Esophagus muscularis mucosa (tissue), 4 donors: ENCODE measurements around the gene ARID4B. TPM values are rescaled to one million over a fixed set of nuclear protein-coding genes. Genes with fewer than 3 reads are reported as not detected.

Experiments used
- DNase-seq: peaks from one replicate; pipeline ENCODE4 v3.0.0-alpha.2; 2017; ENCODE audit errors: extremely low spot score
- H3K27ac ChIP-seq, 4 donors: fragments of 200-600 bp; sonication (generic); replicated peaks in 1 of 4; 1 replicate in 3 of 4; 2 replicates in 1 of 4; pipeline ENCODE4 v1.5.1; 2016 to 2019; ENCODE audit warnings: mild to moderate bottlenecking in 1 of 4
- H3K27me3 ChIP-seq, 4 donors: fragments of 200-600 bp; sonication (generic); one replicate each; pipeline versions ENCODE4 v1.5.1 to v1.6.0; 2016 to 2019
- H3K36me3 ChIP-seq, 4 donors: fragments of 200-600 bp; sonication (generic); one replicate each; pipeline ENCODE4 v1.5.1; 2016 to 2019
- H3K4me1 ChIP-seq, 4 donors: fragments of 200-600 bp; sonication (generic); one replicate each; pipeline ENCODE4 v1.5.1; 2016 to 2019
- H3K4me3 ChIP-seq, 4 donors: fragments of 200-600 bp; sonication (generic); 1 replicate in 2 of 4; 2 replicates in 2 of 4; pipeline ENCODE4 v1.5.1; 2016 to 2019; ENCODE audit warnings: mild to moderate bottlenecking in 4 of 4, moderate library complexity in 1 of 4
- H3K9me3 ChIP-seq, 4 donors: fragments of 200-600 bp; sonication (generic); 1 replicate in 3 of 4; 2 replicates in 1 of 4; pipeline ENCODE4 v1.5.1; 2016 to 2019
- CTCF ChIP-seq, 3 experiments: fragments of 200-600 bp in 2 of 3; fragments of 450-650 bp in 1 of 3; sonication (generic) in 2 of 3; IDR thresholded peaks; one replicate each; pipeline ENCODE4 v1.5.1; 2017 to 2019; ENCODE audit warnings: antibody characterized with exemption in 3 of 3, mild to moderate bottlenecking in 2 of 3, moderate library complexity in 1 of 3
- EP300 ChIP-seq: sonication (generic); formaldehyde crosslinking; IDR thresholded peaks from one replicate; pipeline ENCODE4 v1.6.1; 2017; ENCODE audit warnings: antibody characterized with exemption
- POLR2A ChIP-seq: fragments of 450-650 bp; IDR thresholded peaks from one replicate; pipeline ENCODE4 v1.6.1; 2017; ENCODE audit warnings: antibody characterized with exemption, moderate library complexity, mild to moderate bottlenecking, low read depth
- POLR2AphosphoS5 ChIP-seq, 2 donors: sonication (generic); formaldehyde crosslinking; IDR thresholded peaks; one replicate each; pipeline ENCODE4 v1.6.1; 2017; ENCODE audit warnings: antibody characterized with exemption in 2 of 2
- WGBS: methylation state at CpG from one replicate; pipeline ENCODE4 v1.1.5; 2018; 5-methylcytosine and 5-hydroxymethylcytosine counted together
- intact Hi-C: fragments of 100-400 bp; cut with DNase I; formaldehyde crosslinking; loops from one replicate; pipeline ENCODE4 v1.15.1; 2023
- total RNA-seq, 4 donors: library from RNA; depleted of rRNA; stranded (reverse); fragments of >200 nt; gene quantifications; one replicate each; pipeline versions ENCODE4 v1.1.0 to v1.2.1, GENCODE V29; 2016

Gene ARID4B
- total RNA-seq, 4 donors from 2014 or later = 23.0 to 38.2 (median 29.2) TPM

DNA sequence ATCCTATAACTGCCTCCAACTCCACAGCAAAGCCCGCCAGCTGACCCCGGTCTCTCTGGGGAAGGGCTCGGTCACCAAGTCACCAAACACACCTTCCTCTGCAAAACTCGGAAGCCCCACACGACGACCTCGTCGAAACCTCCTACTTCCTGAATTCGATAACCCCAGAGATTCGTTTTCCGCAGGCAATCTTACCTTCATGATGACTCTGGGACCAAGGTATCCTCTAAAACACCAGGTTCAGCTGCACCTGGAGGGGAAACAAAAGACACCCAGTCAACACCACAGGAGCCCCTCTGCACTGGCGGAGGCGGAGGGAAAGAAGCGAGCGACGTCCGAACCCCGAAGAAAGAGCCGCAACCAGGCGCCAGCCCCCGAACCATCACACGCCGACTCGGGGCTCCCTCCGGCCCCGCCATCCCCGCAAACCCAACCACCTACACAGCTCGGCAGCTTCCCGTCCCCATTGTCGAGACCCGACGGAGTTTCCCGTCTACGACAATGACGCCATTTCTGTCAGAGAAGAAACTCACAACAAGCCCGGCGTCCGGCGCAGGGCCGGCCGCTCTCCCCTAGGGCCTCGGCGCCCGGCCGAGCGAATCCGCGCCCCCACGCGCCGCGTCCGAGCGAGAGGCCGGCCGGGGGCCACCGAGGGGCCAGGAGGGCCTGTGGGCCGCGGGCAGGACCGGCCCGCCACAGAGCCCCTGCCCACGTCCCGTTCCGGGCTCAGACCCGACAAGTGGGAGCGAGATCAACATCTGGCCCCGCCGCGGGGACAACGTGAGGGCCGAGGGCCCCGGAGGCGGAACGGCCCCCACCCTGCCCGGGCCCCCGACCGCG is 1.0 kb downstream of the ARID4B start:
- peak overlapping the region; percentile 90 to 99 (median 98) for H3K27ac ChIP-seq
- no peak for TF ChIP-seq EP300
- TF ChIP-seq POLR2A = no peak
- TF ChIP-seq POLR2AphosphoS5 (IDR thresholded peaks at IDR 0.05) = no peak
- no peak for TF ChIP-seq CTCF (IDR thresholded peaks at IDR 0.05)
- intact Hi-C loops = loop anchor here (5.0 to 10.0 kb wide), 4 partner anchors 75 to 202 kb away; partner anchors contain the start of genes B3GALNT2 and TOMM20
- no peaks in the 10 kb centered on the region for H3K36me3 ChIP-seq
- no peak for DNase-seq
- peak overlapping the region; percentile 73 to 100 (median 86) for H3K4me3 ChIP-seq
- H3K4me1 ChIP-seq = peaks cover 53 to 77% (median 75%) of the 10 kb centered on the region in 4 donors
- H3K27me3 ChIP-seq = no peaks in the 10 kb centered on the region
- no peaks in the 10 kb centered on the region for H3K9me3 ChIP-seq
- WGBS = under 1% methylated on average over 42 of the region's 78 CpGs

GRCh38 chr1:235325854-235326253 is 2.1 kb downstream of the ARID4B start:
- intact Hi-C loops = loop anchor here (5.0 to 10.0 kb wide), 4 partner anchors 74 to 201 kb away; partner anchors contain the start of genes B3GALNT2 and TOMM20
- peak overlapping the region in 3 of 4 donors; percentile 90 to 99 (median 98) for H3K27ac ChIP-seq
- WGBS = 29% methylated on average over 2 of the region's 2 CpGs
- no peak for TF ChIP-seq CTCF (IDR thresholded peaks at IDR 0.05)
- no peak for TF ChIP-seq POLR2A
- TF ChIP-seq EP300 = no peak
- no peak for TF ChIP-seq POLR2AphosphoS5 (IDR thresholded peaks at IDR 0.05)
- H3K36me3 ChIP-seq = no peaks in the 10 kb centered on the region
- peak overlapping the region; percentile 73 to 100 (median 86) for H3K4me3 ChIP-seq
- no peaks in the 10 kb centered on the region for H3K27me3 ChIP-seq
- DNase-seq = no peak
- H3K9me3 ChIP-seq = no peaks in the 10 kb centered on the region
- peaks cover 50 to 75% (median 74%) of the 10 kb centered on the region in 4 donors for H3K4me1 ChIP-seq

DNA sequence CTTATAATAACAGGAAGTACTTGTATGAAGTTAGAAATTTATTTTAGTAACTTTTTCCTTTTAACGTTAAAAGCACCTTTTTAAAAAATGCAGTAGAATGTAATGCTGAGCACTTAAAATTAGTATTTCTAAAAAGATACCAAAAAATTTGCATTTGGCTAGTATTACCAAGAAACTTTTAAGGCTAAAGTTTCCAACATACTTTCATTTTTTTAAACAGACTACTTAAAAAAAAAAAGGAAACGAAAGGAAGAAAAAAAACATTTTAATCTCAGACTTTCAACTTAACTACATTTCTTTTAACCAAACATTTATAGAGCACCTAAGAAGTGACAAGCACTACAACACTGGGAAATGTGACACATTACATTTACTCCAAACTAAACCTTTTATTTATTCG is 2.8 kb downstream of the ARID4B start:
- peak overlapping the region in 3 of 4 donors; percentile 13 to 100 (median 92) for H3K4me3 ChIP-seq
- H3K27me3 ChIP-seq = no peaks in the 10 kb centered on the region
- WGBS = 10% methylated on average over 3 of the region's 3 CpGs
- H3K27ac ChIP-seq = peak overlapping the region in 1 of 4 donors; percentile 98
- no peak for TF ChIP-seq POLR2A
- DNase-seq = no peak
- H3K9me3 ChIP-seq = no peaks in the 10 kb centered on the region
- intact Hi-C loops = loop anchor here (5.0 to 10.0 kb wide), 4 partner anchors 73 to 200 kb away; partner anchors contain the start of genes B3GALNT2 and TOMM20
- peaks cover 0 to under 1% (median 0%) of the 10 kb centered on the region in 4 donors for H3K36me3 ChIP-seq
- peaks cover 46 to 74% (median 72%) of the 10 kb centered on the region in 4 donors for H3K4me1 ChIP-seq

- no peaks in the 10 kb centered on the region for H3K27me3 ChIP-seq
- intact Hi-C loops = loop anchor here (10.0 kb wide), 2 partner anchors 181 to 199 kb away; partner anchors contain the start of genes B3GALNT2 and TOMM20
- no peak for TF ChIP-seq CTCF (IDR thresholded peaks at IDR 0.05)
- TF ChIP-seq POLR2AphosphoS5 (IDR thresholded peaks at IDR 0.05) = no peak
- no peak for TF ChIP-seq POLR2A
- TF ChIP-seq EP300 = no peak
- peak overlapping the region in 1 of 4 donors; percentile 98 for H3K27ac ChIP-seq
- DNase-seq = no peak
- H3K36me3 ChIP-seq = peaks cover 0 to 9% (median 1%) of the 10 kb centered on the region in 4 donors
- H3K4me1 ChIP-seq = peaks cover 39 to 73% (median 63%) of the 10 kb centered on the region in 4 donors
- no peaks in the 10 kb centered on the region for H3K9me3 ChIP-seq
- 86% methylated on average over 5 of the region's 5 CpGs for WGBS
- peak overlapping the region in 1 of 4 donors; percentile 14 for H3K4me3 ChIP-seq
Observed at GRCh38 chr1:235324296-235324695, 3.7 kb downstream of the ARID4B start.
